GM21528 (cell line): ENCODE results near the gene RFTN2.
"Not testable (repeated sequence)": the region's sequence is repeated elsewhere in the genome, so short reads cannot be mapped to it uniquely, and the experiment has no call there.

Experiments used
- ATAC-seq: cut with Tn5 transposase; IDR thresholded peaks from one replicate; pipeline ENCODE4 v1.9.1; 2021; ENCODE audit warnings: mild to moderate bottlenecking, moderate library complexity; ENCODE audit not compliant: unreplicated experiment, low FRiP score

Gene RFTN2

DNA sequence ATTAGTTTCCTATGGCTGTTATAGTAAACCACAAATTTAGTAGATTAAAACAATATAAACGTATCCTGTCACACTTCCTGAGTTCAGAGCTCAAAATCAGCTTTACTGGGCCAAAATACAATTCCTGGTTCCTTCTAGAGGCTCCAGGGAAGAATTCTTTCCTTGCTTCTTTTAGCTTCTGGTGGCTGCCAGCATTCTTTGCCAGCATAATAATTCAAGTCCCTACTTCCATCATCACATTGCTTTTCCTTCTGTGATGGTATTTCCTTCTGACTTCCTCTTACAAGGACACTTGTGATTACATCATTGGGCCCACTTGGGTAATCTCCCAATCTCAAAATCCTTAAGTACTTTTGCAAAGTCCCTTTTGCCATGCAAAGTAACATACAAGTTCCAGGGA, 118.9 kb downstream of the RFTN2 start:
- no peak for ATAC-seq

DNA sequence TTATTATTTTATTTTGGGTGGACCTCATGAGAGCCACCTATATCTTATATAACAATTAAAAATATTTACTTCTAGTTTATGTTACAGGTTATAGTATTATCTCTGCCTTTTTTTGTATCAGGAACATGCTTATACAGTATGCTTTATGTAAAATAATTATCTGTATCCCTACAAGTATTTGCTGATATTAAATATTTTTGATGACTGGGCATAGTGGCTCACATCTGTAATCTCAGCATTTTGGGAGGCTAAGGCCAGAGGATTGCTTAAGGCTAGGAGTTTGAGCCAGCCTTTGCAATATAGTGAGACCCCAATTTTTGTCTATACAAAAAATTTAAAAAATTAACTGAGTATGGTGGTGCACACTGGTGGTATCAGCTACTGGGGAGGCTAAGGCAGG, 119.9 kb downstream of the RFTN2 start:
- no peak for ATAC-seq

- not testable (repeated sequence) for ATAC-seq
Observed at GRCh38 chr2:197551260-197551659, 124.1 kb downstream of the RFTN2 start.

DNA sequence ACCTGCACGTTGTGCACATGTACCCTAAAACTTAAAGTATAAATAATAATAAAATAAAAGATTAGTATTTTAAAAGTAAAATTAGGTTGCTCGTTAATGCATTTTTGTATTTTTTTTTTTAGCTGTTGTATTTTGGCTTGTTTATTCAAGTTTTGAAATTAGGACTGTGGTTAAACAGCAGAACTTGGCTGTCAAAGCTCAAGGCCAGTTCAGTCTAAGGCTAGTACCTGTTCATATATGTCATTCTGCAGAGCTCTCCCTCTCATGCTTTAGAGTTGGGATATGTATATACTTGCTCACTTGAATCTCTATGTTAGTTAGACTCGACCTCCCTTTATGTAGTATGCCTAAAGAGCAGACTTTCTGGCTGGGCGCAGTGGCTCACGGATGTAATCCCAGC, 126.8 kb downstream of the RFTN2 start:
- no peak for ATAC-seq

GRCh38 chr2:197547163-197547900, 128.1 kb downstream of the RFTN2 start:
- no peak for ATAC-seq

DNA sequence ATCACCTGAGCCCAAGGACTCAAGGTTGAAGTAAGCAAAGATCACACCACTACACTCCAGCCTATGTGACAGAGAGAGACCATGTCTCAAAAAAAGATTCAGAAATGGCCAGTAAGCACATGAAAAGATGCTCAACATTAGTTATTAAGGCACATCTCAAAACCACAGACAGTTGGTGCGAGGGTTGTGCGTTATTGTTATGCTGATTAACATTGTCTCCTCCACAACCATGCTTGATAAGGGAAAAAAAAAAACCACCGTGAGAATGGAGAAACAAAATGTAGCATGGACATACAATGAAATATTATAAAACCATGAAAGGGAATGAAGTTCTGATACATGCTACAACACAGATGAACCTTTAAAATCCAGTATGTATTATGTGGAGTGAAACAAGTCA, 132.2 kb downstream of the RFTN2 start:
- no peak for ATAC-seq

DNA sequence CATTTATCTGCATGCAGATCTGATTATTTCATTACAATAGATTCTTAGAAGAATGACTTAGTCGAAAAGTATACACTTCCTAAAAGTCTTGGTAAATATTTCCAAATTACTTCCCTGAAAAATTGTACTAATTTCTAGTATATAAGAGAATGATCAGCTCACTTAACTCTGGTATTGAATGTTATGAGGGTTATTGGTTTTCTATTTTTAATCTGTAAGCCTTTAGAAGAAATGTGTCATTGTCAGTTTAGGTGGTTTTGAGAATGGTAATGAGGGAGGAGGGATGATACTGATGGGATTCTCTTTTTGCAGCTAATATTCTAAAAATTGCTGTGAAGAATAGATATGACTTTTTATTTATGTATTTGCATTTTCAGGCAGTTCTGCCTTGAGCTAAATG, 135.7 kb downstream of the RFTN2 start:
- no peak for ATAC-seq

DNA sequence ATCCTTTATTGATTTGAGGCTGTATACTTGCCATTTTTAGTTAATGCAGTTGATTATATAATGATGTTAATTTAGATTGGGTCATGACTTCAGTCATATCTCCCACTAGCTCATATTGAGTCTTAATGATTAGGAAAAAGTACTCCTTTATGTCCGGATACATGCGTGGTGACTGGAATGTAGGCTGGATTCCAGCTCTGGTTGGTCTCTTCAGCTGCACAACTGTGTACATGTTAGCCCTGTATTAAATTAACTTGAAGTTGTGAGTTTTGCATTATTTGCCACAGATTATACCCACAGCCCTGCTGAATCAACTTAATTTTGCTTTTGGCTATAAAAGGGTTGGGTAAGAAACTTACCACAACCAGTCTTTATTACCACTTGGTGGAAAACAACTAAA, 137.0 kb downstream of the RFTN2 start:
- no peak for ATAC-seq
